HG03175 (cell line): ENCODE results near the gene NEU4.
"Not testable (repeated sequence)": the region's sequence is repeated elsewhere in the genome, so short reads cannot be mapped to it uniquely, and the experiment has no call there.

ENCODE experiments used
- ATAC-seq: cut with Tn5 transposase; IDR thresholded peaks from one replicate; pipeline ENCODE4 v1.9.1; 2021; ENCODE audit warnings: mild to moderate bottlenecking, moderate library complexity; ENCODE audit not compliant: unreplicated experiment

Gene NEU4

DNA sequence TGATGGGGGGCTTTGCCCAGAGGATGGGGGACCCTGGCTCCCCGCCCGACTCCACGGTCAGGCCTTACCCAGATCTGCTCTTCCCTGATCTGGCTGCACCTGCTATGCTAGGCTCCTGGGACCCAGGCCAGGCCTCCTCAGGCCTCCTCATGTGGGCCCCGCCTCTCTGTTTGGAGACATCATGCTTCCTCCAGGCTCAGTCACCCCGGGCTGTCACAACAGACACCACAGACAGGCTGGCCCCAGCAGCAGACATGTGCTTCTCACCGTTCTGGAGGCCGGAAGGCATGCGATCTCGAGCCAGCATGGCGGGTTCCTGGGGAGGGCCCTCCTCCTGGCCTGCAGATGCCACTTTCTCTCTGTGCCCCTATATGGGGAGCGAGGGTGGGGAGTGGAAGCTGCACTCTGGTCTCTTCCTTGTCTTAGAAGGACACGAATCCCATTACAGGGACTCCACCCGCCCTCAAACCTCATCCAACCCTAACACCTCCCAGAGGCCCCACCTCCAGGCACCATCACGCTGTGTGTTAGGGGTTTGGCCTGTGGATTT lies 10.8 kb upstream of the NEU4 start:
- ATAC-seq = no peak

DNA sequence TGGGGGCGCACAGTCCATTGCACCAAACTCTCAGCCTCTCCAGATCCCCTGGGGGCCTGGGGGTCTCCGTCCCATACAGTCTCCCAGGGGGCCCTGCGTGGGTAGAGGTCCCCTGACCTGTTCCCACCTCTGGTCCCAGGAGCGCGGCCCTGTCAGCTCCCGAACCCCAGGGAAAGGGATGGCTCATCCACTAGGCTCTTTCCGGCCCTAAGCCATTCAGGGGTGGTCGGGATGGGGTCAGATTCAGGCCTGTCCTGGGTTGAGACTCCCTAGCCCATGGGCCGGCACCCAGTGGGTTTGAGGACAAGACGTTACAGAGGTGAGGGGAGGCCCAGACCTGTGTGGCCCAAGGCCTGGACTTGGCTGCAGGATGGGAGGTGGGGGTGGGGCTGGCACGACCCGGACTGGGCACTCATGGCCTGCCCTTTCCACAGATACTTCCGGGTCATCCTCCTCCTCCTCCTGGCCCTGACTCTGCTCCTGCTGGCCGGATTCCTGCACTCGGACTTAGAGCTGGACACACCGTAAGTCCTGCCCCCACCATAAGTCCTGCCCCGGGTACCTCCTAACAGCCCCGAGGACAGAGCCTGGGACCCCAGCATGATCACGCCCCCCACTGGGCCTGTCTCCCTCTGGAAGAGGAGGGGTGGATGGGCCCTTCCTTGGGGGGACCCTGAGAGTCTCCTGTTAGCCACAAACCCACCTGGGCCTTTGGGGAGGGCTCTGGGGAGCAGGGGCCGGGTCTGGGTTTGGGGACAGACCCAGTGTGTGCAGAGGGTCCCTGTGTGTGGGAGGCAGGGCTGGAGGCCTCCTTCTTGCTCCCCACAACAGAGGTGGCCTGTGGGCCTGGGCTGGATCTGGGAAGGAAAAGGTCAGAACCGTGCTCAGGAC lies 10.1 kb upstream of the NEU4 start:
- no peak for ATAC-seq

DNA sequence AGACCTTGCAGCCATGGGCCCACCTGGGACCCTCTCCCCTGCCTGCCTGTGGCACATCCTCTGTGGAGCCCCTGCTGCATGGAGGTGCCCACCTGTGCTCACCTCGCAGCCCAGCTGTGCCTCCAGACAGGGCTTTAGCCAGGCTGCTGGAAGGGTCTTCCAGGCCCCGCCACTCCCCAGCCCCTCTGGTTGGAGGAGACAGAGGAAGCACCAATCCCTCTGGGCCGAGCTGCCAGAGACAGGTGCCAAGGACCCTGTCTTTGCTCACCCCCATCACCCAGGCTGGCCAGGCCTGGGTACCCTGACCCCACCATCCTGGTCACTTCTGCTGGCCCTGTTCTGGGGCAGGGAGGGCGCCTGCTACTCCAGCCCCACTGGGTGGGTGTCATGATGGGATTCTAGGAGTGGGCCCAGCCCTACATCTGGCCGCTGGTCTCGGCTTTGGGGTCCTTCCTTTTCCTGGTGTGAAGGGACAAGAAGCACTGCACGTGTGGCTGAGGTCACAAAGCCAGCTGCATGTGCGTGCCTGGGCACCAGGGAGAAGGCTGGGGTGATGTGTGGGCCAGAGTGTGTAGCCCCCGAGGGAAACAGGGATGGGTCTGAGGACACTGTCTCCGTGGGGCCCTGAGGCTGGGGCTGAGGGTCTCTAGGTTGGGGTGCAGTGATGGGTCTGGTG lies 9.3 kb upstream of the NEU4 start:
- ATAC-seq = no peak

DNA sequence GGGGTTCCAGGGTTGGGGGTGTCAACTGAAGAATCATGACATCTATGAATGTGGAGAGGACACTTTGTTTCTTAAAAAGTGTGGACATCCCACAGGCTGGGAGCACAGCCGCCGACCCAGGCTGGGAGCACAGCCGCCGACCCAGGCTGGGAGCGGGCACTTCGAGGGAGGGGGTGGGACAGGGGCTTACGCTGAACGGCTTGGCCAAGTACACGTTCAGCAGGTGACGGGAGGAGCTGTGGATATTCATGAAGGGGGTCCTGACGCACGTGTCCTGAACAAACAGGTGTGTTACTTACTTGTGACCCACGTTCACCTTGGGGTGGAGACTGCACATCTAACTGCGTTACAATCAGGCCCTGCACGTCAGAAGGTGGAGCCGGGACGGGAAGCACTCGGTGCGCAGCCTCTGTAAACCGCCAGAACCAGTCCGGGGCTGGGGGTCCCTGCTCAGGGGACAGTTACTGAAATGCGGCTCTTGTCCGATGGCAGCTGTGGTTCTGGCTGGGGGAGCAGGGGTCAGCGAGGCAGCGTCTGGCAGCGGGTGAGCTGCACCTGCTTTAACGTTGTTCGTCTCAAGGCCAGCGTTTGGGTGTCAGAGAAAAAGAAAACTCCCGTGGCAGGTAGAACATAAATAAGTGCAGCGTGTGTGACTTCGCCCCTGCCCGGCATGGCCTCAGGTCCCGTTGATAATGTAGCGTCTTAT lies 8.6 kb upstream of the NEU4 start:
- ATAC-seq = not testable (repeated sequence)

DNA sequence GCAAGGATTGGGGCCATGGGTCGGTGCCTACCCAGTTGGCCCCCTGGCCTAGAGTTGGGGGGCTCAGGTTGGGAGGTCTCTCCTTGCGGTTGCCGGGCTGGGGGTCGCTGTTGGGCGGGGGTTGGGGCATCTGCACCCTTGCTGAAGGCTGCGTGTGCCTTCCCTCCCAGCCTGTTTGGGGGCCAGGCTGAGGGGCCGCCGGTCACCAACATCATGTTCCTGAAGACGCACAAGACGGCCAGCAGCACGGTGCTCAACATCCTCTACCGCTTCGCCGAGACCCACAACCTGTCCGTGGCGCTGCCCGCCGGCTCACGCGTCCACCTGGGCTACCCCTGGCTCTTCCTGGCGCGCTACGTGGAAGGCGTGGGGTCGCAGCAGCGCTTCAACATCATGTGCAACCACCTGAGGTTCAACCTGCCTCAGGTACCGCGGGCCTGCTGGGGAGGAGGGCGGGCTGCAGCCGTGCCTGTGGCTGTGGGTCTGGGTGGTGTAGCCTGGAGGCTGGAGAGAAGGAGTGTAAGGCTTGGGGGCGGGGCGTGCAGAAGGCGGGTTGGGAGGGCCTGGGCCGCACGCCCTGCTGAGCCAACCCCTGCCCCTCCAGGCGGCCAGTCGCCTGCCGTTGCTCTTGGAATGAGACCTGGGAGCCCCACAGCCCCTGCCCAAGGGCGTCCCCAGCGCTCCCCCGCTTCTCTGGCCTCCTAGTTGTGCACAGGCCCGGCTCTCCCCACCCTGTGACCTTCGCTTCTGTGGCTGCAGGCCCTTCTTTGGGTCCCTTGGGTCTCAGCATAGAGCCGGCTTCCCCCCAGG lies 7.2 kb upstream of the NEU4 start:
- ATAC-seq = no peak

DNA sequence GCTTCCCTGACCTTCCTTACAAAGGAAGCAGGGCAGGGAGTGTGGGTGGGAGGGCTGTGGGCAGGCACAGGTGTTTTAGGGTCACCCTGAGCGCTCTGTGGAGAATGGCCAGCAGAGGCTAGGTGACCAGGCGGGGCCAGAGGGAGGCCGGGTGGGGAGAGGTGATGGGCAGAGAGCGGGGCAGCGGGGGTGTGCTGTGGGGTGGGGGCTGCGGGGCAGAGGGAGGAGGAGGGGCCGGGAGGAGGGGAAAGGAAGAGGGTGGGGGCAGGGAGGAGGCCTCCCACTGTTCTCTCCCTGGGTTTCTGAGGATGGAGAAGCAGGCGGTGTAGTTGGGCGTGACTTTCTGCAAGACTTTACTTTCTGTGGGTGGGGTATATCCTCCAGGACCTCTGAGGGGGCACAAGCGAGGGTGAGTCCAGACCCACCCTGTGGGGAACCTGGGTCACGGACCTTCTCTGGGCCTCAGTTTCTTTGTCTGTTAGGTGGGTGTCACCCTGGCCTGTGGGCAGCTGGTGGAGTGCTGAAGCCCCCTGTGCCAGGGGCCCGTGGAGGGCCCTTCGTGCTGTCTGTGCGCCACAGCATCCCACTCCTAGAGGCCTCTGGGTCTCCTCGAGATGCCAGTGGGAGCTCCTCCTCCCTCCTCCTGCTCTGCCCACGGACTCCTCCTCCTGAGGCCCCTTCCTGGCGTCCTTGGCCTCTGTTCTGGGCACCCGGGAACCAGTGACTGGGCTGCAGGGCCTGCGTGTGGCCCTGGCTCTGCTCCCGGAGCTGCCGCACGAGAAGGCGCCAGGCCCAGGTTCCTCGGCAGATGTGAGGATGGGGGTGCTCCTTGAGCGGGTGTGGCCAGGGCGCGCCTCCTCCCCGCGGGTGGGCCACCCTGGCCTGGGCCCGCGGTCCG lies 6.3 kb upstream of the NEU4 start:
- no peak for ATAC-seq

DNA sequence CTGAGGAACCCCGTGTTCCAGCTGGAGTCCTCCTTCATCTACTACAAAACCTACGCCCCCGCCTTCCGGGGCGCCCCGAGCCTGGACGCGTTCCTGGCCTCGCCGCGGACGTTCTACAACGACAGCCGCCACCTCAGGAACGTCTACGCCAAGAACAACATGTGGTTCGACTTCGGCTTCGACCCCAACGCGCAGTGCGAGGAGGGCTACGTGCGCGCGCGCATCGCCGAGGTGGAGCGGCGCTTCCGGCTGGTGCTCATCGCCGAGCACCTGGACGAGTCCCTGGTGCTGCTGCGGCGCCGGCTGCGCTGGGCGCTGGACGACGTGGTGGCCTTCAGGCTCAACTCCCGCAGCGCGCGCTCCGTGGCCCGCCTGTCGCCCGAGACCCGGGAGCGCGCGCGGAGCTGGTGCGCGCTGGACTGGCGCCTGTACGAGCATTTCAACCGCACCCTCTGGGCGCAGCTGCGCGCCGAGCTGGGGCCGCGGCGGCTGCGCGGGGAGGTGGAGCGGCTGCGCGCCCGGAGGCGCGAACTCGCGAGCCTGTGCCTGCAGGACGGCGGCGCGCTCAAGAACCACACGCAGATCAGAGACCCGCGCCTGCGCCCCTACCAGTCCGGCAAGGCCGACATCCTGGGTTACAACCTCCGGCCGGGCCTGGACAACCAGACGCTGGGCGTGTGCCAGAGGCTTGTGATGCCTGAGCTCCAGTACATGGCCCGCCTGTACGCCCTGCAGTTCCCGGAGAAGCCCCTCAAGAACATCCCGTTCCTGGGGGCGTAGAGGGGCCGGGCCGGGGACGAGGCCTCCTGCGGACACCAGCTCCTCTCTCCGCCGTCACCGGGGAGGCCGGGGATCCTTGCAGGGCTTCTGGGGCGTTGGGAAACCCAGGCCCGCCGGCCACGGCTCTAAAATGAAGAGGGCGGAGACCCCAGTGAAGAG lies 5.3 kb upstream of the NEU4 start:
- no peak for ATAC-seq

DNA sequence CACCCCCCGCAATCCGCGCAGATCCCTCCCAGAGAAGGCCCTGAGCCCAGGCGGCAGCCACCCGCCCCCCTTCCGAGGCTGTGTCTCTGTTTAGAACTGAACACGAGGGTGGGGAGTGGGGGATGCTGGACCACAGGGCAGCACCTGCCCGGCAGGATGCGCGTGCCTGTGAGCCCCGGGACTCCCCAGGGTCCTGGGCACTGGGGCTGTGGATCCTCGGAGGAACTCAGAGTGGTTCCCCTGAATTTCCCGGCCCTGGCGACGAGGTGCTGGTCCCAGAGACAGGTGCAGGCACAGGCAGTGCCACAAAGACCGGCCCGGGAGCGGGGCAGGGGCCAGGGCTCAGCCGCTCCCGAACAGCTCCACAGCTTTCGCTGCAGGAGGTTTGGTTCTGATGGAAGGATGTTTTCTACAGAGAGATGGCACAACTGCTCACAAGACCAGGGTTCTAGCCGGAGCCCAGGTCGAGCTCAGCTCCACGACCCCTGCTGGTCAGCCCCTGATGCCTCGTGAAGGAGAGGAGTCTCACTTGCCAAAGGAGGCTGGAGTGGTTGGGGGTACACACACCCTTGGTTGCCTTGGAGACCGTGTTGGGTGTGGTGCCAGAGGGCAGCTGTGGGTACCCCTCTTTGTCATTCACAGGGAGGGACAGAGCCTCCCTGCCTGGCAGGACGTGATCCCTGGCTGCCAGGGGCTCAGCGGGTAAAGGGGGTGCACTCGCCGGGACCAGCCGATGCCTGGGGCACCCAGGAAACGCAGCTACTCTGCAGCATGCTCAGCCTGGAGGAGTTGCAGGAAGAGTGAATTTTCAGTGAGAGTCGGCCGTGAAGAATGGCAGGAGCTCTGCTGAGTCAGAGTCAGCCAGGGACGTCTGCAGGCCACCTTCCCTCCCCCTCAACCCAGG lies 4.4 kb upstream of the NEU4 start:
- ATAC-seq = no peak

DNA sequence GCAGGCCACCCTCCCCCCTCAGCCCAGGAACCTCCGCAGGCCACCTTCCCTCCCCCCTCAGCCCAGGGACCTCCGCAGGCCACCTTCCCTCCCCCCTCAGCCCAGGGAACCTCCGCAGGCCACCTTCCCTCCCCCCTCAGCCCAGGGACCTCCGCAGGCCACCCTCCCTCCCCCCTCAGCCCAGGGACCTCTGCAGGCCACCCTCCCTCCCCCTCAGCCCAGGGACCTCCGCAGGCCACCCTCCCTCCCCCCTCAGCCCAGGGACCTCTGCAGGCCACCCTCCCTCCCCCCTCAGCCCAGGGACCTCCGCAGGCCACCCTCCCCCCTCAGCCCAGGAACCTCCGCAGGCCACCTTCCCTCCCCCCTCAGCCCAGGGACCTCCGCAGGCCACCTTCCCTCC lies 2.8 kb upstream of the NEU4 start:
- ATAC-seq = not testable (repeated sequence)

DNA sequence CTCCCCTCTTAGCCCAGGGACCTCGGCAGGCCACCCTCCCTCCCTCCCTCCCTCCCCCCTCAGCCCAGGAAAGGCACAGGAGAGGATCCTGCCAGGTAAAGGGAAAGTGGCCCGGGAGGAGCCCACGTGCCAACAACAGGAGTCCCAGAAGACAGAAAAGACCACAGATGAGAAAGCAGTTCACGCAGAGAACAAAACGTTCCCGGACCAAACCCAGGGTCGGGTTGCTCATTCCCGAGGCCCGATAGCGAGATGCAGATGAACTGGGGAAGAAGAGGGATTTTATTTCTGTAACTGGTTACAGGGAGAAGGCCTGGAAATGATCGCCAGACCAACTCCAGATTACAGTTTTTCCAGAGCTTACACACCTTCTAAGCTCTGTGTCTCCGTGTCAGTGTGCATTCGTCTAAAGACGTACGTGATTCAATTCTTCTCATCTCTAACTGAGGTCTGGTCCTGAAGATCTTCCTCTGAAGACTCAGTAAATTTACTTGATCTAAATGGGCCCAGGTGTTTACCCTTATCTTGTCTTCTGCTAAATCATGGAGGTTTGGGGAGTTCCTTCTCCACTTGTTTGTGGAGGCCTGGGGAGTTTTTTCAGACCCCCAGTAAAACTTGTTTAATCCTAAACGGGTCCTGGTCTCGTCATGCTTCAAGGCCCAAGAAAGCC lies 807 bp upstream of the NEU4 start:
- no peak for ATAC-seq

DNA sequence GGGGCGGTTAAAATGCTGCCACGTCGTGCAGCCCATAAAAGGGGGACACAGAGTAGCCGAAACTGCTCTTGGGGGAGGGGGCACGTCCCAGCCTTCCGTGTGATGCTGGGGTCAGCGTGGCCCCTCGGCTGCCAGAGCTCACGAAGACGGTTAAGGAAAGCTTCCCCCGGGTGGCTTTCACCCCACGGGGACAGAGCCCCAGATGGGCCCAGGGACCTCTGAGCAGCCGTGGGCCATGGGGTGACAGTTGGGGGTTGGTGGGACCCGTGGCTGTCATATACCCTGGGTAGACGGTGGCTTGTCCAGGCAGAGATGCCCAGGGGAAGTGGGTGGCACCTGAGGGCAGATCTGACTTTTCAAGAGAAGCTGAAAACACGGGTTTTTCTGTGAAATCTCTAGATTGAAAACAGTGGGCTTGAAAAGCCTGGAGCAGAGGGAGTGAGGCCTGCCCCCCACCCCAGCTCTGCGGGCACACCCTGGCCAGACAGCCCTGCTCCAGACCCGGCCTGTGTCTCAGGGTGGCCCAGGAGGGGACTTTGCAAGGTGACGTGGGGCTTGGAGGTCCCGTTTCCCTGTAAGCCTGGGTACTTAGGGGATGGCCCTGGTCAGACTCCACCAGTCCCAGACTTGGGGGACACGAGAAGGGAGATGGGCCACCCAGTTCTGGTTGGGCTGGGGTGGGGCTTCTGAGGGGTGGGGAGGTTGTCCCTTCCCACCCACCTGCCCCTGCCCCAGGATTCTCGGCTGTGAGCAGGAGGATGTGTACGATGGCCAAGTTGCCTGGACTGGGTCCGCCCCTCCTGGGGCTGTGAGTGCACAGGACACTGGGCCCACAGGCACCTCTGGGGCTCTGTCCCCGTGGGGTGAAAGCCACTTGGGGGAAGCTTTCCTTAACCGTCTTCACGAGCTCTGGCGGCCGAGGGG lies 652 bp downstream of the NEU4 start:
- no peak for ATAC-seq

DNA sequence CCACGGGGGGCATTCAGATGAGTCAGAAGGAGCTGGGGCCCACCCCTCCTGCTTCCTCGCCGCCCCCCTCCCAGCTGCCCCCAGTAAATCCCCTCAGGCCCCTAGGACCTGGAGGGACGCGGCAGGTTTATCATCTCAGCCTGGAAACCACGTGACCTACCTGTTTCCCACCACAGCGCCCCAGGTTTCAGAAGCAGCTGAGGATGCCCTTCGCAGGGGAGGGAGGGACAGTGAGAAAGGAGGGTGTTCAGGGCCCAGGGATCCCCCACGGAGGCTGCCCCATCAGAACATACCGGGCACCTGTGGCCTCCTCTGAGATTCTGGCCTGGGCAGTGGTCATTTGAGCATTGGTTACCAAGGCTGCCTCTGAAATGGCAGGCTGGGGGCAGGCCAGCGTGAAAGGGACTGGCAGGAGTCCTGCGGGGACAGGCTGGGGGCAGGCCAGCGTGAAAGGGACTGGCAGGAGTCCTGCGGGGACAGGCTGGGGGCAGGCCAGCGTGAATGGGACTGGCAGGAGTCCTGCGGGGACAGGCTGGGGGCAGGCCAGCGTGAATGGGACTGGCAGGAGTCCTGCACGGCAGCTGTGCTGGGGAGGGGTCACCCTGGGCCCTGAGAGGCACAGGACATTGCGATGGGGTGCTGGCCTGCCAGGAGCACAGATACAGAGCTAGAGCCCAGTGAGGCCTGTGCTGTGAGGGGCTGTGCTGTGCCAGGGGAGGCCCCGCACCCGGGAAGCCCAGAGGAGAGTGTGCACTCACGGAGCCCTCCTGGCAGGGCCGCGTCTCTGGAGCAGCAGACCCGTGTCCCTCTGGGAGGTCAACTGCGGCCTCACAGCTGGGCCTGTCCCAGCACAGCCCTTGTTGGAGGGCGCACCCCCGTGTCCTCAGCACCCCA lies 1.6 kb downstream of the NEU4 start:
- no peak for ATAC-seq

DNA sequence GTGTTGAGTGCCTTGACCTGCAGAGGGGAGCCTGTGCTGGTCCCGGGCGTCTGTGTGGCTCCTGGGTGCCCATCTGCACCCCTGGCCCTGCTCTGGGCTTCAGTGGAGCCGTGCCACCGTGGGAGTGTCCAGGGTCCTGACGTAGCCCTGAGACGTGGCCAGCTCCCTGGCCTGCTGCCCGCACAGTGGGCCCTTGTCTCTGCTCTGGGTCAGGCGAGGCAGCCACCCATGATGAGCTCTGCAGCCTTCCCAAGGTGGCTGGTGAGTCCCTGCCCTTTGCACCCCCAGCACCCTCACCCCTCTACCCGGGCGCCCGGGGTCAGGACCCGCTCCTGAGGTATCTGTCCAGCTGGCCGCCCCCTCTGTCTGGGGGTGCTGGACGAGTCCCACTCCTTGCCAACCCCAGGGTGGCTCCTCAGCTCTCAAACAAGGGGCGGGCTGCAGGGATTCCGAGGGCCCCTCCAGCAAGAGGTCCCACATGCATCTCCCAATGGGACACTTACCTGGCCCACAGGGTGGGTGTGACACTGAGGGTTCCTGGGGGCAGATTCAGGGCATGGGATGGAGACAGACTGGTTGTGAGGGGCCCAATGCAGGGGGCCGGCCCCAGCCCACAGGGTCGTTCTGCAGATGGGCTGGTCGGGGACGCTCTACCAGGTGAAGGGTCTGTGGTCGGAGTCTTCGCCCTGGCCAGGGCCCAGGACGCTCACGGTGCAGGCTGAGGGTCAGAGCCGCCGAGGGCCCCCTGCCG lies 2.4 kb downstream of the NEU4 start:
- ATAC-seq = no peak
